Fibroblast of skin of right quadriceps (primary cell): Measurements from ENCODE around the gene CAMK1.

Source experiments
- DNase-seq: peaks from one replicate; pipeline ENCODE4 v3.0.0-alpha.2; 2013

Gene CAMK1

DNA sequence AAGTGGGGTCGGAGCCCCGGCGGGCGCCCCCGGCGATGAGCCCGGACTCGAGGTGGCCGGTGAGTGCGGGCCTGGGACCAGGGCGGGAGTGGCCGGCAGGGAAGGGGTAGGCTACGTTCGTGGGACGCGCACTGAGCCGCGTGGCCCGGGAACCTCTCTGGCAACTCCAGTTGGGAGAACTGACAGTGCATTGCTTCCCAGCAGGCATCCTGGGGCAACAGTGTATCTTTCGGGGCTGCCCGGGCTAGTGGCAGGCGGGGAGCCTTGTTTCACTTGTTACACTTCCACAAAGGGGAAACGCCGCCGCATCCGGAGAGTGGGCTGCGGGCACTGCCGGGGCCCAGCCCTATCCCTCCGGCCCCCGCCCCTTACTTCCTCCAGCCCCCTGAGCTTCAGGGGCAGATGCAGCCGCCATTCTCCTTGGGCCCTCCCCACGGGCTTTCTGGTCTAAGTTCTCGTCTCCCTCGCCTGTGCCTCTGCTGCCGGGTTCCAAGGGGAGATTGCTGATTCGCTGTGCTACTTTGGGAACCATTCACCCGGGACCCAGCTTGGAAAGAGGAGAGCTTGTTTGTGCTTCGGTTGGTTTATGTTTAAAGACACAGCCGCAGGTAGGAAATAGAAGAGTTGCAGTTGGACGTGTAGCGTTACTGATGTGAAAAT is 37.5 kb downstream of the CAMK1 start:
- no peak for DNase-seq

- DNase-seq = peak; percentile 99
These were observed 38.3 kb downstream of the CAMK1 start, which contains the start of gene BRPF1 for GRCh38 chr3:9731206-9732079. Gene BRPF1, plus strand, starts transcription at chr3:9731735. Its CDS starts 2,406 bp downstream, at chr3:9734141.

- no peak for DNase-seq
These were observed 39.0 kb downstream of the CAMK1 start for GRCh38 chr3:9730657-9731205.

GRCh38 chr3:9729419-9729818 is 40.3 kb downstream of the CAMK1 start:
- no peak for DNase-seq

DNA sequence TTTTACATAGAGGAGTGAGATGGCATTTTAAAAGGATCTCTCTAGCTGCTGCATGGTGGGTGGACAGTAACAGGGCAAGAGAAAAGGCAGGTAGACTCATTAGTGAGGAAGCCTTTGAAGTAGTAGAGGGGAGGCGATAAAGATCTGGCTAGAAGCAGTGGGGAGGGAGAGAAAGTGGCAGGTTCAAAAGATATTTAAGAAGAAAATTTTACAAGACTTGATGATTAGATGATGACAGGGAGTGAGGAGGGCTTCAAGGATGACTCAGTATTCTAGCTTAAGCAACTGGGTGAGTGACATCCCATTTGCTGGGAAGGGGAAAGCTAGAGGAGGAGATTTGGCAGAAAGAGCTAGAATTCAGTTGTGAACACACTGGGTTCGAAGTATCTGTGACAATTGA is 42.0 kb downstream of the CAMK1 start:
- no peak for DNase-seq

- no peak for DNase-seq
These were observed 42.6 kb downstream of the CAMK1 start for GRCh38 chr3:9727041-9727595.

- DNase-seq = no peak
These were observed 43.8 kb downstream of the CAMK1 start for GRCh38 chr3:9725775-9726515.

- DNase-seq = no peak
These were observed 48.1 kb downstream of the CAMK1 start for GRCh38 chr3:9721700-9722060.

DNA sequence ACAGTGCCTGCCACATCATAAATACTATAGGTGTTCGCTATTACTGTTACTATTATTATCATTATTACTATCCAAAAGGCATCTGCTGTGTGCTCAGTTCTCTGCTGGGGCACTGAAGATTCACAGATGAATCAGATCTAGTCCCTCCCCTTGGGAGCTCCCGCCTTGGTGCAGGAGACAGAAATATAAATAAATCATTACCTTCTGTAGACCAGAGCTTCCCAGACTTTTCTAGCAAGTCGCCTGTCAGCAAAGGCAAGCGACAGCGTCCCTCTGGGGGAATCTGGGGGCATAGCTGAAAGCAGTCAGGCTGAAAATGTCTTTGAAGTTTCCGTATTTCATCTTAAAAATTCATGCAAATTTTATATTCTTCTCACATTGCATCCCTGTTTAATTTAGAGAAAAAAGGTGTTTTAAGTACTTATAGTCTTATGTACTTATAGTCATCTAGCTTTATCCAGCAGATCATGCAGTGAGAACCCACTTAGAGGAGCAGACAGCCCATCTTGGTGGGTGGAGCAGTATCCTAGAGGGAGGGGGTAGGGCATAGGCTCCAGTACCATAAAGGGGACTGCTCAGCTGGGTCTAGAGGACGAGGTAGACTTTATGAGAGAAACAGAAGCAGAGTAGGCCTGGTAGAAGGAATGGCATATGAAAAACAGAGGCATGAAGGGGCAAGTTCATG is 48.6 kb downstream of the CAMK1 start:
- no peak for DNase-seq

- DNase-seq = no peak
These were observed 51.6 kb downstream of the CAMK1 start for GRCh38 chr3:9718118-9718517.

- no peak for DNase-seq
These were observed 52.2 kb downstream of the CAMK1 start for GRCh38 chr3:9717563-9717962.

DNA sequence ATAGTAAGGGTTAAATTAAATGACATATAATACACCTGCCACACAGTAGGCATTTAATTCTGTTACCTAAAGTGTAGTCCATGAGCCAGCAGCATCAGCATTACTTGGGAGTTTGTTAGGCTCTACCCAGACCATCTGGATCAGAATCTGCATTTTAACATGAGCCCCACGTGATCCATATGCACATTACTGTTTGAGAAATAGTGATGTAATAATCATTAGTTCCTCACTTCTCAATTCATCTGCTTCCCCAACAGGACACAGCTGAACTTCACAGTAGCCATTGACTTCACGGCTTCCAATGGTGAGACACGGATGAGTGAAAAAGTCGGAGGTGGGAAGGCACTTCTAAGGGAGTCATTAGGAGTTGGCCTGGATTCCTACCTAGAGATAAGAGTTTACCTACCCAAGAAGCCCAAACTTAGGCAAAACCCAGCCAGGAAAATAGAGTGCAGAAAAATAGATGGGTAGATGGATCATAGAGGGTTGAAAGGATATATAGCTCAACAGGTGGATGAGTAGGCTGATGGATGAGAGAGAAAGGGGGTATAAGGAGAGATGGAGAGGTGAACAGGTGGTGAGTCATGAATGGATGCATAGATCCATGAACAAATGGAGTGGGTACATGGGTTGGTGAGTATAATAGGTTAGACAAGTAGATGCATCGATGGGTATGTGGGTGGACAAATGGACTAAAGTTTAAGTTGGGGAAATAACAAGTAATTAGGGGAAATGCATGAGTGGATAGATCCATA is 52.8 kb downstream of the CAMK1 start:
- no peak for DNase-seq

DNA sequence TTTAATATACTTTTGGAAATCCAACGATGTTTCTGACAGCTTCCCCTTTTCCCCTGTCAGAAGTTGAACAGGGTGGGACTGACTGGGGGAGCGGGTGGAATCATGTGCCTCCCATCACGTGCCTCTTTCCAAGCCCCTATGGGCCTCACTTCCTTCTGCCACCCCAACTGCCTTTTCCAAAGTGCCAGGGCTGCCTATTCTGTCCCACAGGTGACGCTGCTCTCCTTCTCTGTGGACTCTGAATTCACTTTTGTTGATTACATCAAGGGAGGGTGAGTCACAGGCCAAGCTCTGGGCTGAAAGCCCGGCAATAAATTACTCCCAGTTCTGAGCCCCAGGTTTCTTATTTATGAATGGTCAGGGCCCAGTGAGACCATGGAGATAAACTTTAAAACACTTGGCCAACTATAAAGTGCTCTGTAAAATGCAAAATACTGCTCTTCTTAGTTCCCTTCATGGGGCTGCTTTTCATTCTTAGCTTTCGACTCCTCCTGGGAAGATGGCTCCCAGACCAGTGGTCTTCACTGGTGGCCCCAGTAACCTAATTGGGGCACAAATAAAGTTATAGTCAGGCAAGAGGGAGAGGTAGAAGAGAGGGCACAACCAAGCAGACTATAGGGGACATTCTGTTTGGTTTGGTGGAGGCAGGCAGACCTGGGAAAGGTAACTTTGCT is 53.8 kb downstream of the CAMK1 start:
- DNase-seq = peak; percentile 81

DNA sequence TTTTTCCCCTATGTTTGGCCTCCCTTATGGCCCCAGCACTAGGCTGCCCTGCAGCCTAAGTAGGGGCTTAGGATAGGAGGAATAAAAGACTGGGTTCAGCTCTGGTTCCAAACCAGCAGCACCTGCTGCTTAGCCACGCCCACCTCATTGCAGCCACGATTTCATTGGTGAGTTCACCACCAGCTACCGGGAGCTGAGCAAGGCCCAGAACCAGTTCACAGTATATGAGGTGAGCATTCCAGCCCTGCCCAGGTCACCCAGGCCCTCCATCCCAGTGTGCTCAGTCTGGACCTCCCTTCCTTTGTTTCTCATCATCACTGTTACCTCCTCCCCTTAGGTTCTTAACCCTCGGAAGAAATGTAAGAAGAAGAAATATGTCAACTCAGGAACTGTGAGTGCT is 54.6 kb downstream of the CAMK1 start:
- DNase-seq = no peak

- no peak for DNase-seq
These were observed 56.6 kb downstream of the CAMK1 start for GRCh38 chr3:9713142-9713541.

- DNase-seq = no peak
These were observed 57.3 kb downstream of the CAMK1 start for GRCh38 chr3:9712415-9712814.

GRCh38 chr3:9710174-9710739 is 59.5 kb downstream of the CAMK1 start:
- no peak for DNase-seq
